Activated CD4-positive, alpha-beta T cell treated with anti-CD3 and anti-CD28 coated beads for 24 hours (primary cell): ENCODE results near the gene IFITM5.
A peak's percentile ranks its signal among the peaks of the same experiment; 100 is the strongest.

ENCODE experiments used
- DNase-seq, 2 donors: peaks; one replicate each; pipeline ENCODE4 v3.0.0-alpha.2; 2020; ENCODE audit warnings: low read depth in 2 of 2

Gene IFITM5

DNA sequence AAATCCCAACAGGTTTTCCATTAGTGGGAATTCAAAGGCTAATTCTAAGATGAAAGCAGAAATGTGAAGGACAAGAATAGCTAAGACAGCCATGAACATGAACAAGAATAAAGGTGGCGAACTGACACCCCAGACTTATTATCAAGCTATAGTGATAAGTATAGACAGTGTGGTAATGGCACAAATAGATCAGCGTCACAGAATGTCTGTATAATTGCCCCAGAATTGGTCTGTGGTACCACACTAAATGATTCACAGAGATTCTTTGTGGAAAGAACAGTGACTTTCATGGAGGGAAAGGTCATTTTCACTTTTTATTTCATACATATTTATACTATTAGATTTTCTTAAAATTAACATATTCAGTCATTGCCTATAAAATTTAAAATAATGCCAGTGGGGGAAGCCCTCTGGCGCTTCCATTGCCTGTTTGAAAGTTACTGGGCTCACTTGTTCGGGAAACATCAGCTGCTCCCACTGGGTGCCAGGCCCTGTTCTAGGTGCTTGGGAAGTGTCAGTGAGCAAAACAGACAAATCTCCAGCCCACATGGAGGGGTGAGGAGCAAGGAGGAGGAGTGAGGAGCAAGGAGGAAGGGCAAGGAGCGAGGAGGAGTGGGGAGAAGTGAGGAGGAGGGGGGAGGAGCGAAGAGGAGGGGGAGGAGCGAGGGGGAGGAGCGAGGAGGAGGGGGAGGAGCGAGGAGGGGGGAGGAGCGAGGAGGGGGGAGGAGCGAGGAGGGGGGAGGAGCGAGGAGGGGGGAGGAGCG lies 32.5 kb downstream of the IFITM5 start:
- no peak for DNase-seq

DNA sequence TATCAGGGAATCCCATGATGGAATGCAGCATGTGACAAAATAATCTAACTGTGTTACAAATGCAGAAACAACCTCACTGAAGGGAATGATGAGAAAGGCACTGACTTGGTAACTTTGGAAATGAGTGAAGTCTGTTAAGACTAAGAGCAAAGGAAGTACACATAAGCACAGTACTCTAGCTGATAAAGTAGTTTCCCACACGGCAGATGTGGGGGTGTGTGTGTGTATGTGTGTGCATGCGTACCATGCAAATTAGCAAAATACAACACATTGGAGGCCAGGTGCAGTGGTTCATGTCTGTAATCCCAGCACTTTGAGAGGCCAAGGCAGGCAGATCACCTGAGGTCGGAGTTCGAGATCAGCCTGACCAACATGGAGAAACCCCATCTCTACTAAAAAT lies 37.7 kb downstream of the IFITM5 start:
- DNase-seq = no peak

DNA sequence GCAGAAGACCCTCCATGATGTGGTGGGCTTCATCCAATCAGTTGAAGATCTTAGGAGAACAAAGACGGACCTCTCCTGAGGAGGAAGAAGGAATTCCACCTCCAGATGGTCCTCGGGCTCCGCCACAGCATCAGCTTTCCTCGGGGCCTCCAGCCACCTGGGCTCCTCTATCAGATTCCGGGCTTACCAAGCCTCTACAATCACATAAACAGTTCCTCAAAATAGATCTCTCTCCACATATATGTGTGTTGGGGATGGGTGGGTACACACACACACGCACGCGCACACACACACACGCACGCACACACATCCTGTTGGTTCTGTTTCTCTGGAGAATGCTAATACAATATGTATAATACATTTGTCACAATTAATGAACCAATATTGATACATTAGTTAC lies 39.9 kb downstream of the IFITM5 start:
- DNase-seq = no peak

DNA sequence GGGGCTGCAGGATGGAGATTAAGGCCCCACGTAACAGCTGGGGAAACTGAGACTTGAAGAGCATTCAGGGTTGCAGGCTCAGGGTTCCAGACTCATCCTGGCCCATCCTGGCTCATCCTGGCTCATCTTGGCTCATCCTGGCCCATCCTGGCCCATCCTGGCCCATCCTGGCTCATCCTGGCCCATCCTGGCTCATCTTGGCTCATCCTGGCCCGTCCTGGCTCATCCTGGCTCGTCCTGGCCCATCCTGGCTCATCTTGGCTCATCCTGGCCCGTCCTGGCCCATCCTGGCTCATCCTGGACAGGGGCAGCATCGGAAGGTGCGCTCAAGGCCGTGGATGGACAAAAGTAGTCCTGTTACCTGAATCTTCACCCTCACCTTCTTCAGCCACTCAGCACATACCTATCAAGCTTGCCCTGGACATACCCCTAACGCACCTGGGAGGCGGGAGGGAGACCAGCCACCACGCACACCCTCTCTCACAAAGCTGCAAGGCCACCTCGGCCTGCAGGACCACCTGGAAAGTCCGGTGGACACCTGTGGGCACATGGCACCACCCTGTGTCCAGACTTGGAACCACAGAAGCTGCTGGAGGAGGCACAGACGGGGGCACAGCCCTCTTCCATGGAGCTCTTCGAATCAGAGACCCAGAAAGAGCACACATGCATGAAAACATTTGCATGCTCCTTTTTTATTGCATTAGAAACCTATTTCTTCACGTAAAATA lies 41.4 kb downstream of the IFITM5 start:
- no peak for DNase-seq

DNA sequence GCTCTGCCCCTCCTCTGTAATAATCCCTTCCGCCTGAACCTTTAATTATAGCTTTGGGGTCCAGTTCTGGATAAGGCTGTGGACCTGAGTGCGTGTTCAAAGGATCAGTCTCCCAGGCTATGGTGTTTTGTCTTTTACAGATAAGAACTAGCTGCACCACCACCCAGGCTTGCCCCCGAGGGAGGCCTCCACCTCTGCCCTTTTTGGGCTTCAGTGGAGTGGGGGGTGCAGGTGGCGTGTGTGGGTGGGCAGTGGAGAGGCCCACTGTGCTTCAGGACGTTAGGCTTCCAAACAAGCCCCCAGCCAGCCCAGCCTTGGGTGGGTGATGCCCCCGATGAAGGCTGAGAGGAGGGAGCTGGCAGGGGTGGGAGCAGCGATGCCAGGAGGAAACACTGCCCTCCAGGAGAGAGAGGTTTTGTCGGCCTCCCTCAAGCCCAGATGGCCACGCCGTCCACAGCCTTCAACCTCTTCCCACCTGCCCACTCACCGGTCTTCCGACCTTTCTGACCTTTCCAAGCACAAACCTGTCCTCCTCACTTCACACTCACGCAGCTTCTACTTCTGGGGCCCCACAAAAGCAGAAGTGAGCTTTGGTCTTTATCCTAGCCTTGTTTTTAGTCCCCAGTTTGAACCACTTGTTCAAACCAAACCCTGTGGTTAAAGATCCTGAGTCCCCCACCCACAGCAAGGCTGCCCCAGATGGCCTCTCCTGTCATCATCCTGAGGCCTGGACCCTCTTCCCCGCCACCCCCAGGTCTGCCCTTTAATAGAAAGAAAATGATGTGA lies 42.2 kb downstream of the IFITM5 start:
- no peak for DNase-seq

DNA sequence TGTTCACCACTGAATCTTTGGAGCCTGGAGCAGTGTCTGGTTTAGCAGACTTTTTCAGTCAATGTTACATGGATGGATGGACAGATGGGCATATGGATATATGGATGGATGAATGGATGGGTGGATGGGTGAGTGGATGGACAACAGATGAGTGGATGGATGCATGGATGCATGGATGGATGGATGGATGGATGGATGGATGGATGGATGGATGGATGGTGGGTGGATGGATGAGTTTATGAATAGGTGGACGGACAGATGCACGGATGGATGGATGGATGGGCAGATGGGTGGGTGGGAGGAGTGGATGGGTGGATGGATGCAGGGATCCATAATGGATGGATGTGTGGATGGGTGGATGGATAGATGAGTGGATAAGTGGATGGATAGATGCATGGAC lies 43.5 kb downstream of the IFITM5 start:
- no peak for DNase-seq

DNA sequence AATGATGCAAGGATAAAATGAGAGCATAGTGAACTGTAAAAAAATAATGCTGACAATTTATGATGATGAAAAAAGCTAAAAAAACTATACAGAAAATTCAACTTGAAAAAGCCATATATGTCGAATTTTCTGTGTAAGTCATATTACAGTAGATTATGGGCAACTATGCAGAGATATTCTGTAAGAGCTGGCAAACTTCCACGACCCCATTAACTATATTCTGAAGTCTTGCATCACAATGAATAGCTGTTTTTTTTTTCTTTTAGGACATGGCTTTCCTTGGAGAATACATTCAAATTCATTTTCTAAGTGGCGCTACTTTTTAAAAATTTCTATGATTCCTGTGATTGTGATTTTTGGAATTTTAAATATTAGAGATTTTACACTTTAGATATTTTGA lies 44.1 kb downstream of the IFITM5 start:
- no peak for DNase-seq

DNA sequence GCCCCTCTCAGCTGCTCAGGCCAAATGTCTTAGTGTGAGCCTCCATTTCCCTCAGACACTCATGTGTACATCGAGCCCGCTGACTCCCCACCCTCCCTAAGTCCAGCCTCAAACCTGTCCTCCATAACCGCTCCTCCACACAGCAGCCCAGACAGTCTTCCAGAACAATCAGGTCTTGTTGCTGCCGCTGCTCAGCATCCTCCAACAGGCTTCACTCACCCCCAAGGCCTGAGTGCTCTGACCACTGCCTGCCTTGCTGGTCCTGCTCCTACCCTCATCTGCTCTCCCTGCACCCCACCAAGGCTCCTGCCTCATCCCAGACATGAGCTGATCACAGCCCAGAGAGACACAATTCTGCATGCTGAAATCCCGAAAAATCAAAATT lies 45.4 kb downstream of the IFITM5 start:
- no peak for DNase-seq

DNA sequence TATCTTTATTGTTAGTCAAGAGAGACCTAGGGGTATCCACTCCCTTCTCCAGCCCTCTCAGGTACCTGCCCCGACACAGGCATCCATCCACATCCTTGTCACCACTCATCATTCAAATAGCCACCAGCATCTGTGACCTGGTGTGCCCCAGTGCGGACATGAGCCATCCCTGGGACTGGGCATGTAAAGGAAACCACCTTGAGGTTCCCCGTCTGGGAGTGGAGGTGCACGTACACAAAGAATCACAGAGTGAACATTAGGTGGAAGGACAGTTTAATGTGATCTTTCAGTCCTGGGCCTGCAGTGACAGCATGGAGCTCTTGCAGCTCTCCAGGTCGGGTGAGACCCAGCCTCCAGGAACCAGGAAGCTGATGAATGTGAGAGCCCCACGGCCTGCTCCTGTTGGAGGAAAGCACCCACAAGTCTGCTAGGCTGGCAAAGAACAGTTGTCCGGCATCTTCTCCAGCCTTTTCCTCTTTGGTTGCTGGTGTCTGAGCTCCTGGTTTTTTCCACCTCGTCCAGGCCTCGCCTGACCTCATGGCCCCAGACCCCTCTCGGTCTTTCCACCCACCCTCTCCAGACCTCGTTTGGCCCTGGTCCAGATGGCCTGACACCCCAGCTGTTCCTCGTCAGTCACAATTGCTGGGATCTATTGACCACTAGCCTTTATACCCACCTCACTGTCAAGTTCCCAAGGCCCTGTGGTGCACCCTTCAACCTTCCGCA lies 46.0 kb downstream of the IFITM5 start:
- no peak for DNase-seq

DNA sequence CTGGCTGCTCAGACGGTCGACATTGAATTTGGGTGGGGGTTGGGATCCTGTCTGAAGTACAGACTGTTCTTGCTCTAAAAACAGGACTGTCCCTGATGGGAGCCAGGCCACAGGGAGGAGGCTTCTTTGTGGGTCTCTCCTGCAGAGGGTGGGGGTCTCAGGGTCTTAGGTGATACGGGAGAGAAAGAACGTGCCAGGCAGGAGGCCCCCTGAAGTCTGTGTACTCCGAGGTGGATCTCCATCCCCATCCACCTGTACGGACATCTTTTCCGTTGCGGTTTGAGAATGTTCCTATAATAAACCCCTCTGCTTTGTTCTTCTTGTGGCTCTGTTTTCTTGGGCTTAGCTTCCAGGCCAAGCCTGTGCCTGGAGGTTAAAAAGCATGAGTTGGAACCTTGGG lies 46.7 kb downstream of the IFITM5 start:
- DNase-seq = no peak

DNA sequence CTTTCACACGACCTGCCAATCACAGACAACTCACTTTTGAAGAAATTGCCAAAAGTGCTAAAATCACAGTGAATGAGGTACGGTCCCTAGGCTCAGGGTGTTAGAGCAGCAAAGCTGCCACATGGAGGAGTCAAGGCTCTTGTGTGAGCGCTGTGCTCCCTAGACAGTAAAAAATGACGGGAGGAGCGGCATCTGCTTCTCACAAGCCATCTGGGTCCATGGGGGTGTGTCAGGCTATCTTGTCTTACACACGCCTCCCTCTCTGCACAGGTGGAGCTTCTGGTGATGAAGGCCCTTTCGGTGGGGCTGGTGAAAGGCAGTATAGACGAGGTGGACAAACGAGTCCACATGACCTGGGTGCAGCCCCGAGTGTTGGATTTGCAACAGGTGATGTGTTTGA lies 47.8 kb downstream of the IFITM5 start:
- no peak for DNase-seq

DNA sequence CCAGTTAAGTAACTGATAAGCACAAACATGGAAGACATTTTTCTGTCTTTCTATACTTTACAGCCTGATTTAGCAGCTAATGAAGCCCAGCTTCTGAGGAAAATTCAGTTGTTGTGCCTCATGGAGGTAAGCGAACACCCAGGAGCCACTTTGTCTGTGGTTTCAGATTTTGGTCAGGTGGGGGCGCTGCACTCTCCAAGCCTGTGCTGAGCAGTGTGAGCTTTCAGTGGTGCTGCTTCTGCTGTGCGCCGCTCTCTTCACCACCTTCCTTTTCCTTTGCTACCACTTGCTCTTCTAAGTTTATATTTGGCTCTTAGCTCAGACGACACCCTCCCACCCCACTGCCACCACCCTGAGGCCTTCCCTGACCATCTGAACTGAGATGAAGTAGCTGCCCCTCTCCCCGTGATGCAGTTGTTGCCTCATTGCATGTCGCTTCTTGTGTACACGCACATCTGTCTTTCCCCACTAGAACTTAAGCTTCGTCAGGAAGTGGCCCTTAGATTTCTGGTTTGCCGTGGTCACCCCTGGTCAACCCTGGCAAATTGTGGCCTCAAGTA lies 48.5 kb downstream of the IFITM5 start:
- DNase-seq = peak; percentile 62 to 65

DNA sequence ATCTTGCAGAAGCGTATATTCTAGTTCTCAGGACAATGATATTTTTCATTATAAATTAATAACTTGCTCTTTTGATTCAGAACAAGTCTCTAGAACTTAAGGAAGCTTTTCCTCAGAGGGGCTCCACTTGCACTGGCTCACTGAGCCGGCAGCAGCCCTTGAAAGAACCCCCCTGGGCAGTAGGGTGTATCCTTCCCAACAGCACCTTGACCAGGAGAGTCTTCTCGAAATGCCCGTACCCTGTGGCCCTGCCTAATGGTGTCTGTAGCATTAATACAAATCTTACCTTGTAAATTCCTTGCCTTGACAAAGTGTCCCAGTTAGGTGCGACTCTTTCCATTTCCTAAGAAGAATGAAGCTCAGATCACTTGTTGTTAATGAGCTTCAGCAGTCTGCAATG lies 49.1 kb downstream of the IFITM5 start:
- no peak for DNase-seq

DNA sequence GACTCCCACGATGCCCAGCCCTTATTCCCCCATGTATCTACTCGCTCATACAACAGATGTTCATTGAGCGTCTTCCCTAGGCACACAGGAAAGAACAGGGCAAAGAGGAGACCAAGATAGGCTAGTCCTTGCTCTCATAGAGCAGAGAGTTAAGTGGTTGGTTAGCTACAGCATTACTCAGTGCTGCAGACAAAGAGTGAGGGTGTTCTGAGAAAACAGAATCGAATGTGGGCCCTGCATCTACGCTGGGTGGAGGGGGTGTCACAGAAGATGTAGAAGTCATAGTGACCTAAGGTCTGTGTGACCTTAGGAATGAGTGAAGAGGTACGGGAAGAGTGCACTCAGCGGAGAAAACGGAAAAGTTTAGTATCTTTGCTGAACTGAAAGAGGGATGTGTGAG lies 50.3 kb downstream of the IFITM5 start:
- no peak for DNase-seq
